A549 (cell line): ENCODE measurements around the gene SHMT2.

Experiments
- CEBPB ChIP-seq, 2 experiments: fragments of >200 bp in 1 of 2; sonication (Bioruptor Twin) in 1 of 2; formaldehyde crosslinking in 1 of 2; IDR thresholded peaks; 2 replicates each; pipeline ENCODE4 v1.6.1; 2012 to 2016
- EP300 ChIP-seq, 2 experiments: fragments of >200 bp; sonication (Bioruptor Twin); formaldehyde crosslinking; IDR thresholded peaks; 2 replicates in 1 of 2; 3 replicates in 1 of 2; pipeline ENCODE4 v1.6.1; 2016 to 2017
- ESRRA ChIP-seq: fragments of 150-350 bp; IDR thresholded peaks from 2 replicates; pipeline ENCODE4 v1.6.1; 2014; ENCODE audit warnings: mild to moderate bottlenecking, low read length, borderline replicate concordance
- HDAC2 ChIP-seq: fragments of 200-600 bp; sonication (generic); IDR thresholded peaks from 2 replicates; pipeline ENCODE4 v1.6.1; 2016
- HOXB5 ChIP-seq: fragments of 250-450 bp; sonication (Bioruptor Pico); IDR thresholded peaks from 2 replicates; pipeline ENCODE4 v1.5.0; 2020; ENCODE audit warnings: mild to moderate bottlenecking, moderate library complexity
- POLR2A ChIP-seq: IDR thresholded peaks from 2 replicates; pipeline ENCODE4 v1.6.1; 2012; ENCODE audit warnings: mild to moderate bottlenecking, low read length
- POLR2AphosphoS2 ChIP-seq: conservative IDR thresholded peaks from 2 replicates; pipeline ENCODE4 v1.6.1; 2012; ENCODE audit warnings: low read length, improper control_type of control experiment, inconsistent platforms
- RNF2 ChIP-seq: fragments of 200-600 bp; sonication (generic); IDR thresholded peaks from 2 replicates; pipeline ENCODE4 v1.6.1; 2016; ENCODE audit warnings: low read depth, mild to moderate bottlenecking, antibody characterized with exemption, moderate library complexity, borderline replicate concordance
- SMC3 ChIP-seq: fragments of >200 bp; sonication (Bioruptor Twin); formaldehyde crosslinking; IDR thresholded peaks from 3 replicates; pipeline ENCODE4 v1.6.1; 2018; ENCODE audit warnings: inconsistent platforms
- ZNF302 ChIP-seq: fragments of 250-450 bp; sonication (Bioruptor Pico); IDR thresholded peaks from 2 replicates; pipeline ENCODE4 v1.9.0; 2021; ENCODE audit warnings: inconsistent platforms, mild to moderate bottlenecking, moderate library complexity
- TF ChIP-seq, protein P1 (sequence below): fragments of >200 bp; sonication (Bioruptor Twin); formaldehyde crosslinking; IDR thresholded peaks from 3 replicates; pipeline ENCODE4 v1.5.1; 2016
- TF ChIP-seq, protein P2 (sequence below): IDR thresholded peaks from 2 replicates; pipeline ENCODE4 v1.6.1; 2012; ENCODE audit warnings: low read depth, borderline replicate concordance

DNA sequence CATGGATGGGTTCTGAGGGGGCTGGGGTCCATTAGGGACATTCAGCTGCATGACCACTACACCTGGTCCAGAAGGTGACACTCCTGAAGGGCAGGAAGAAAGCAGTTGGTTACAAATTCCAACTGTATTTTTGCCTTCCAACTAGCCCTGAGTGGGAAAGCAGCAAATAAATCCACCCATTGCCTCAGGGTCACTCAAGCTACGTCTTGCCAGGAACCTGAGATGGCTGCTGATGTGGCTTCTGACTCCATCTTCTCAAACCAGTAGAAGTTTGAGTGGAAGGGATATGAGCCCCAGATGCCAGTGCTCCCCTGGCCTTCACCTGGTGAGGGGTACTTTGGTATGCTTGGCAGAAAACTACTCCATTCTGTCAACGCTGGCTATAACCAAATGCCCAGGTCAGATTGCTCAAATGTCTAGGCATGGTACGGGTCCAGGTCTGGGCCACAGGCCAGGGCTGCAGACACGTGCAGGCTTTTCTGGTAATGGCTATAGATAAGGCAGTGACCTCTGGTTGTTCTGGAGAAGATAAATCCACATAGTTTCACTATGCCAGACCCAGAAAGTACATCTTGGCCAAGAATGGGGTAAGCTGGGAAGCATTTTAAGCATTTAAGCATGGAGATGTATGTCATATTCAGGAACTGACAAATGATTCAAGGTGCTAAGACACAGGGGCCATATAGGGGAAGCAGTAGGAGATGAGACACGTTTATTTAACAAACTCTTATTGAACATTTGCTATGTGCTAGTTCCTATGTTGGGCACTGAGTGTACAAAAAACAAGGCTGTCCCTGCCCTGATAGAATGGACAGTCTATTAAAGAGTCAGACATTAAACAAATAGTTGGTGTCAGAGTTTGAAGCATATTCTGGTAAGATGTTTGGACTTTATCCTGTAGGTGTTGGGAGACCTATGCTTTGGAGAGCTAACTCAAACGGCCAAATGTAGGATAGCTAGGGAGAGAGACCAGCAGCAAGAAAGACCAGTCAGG, 29.8 kb downstream of the SHMT2 start:
- TF ChIP-seq, protein P1, sequence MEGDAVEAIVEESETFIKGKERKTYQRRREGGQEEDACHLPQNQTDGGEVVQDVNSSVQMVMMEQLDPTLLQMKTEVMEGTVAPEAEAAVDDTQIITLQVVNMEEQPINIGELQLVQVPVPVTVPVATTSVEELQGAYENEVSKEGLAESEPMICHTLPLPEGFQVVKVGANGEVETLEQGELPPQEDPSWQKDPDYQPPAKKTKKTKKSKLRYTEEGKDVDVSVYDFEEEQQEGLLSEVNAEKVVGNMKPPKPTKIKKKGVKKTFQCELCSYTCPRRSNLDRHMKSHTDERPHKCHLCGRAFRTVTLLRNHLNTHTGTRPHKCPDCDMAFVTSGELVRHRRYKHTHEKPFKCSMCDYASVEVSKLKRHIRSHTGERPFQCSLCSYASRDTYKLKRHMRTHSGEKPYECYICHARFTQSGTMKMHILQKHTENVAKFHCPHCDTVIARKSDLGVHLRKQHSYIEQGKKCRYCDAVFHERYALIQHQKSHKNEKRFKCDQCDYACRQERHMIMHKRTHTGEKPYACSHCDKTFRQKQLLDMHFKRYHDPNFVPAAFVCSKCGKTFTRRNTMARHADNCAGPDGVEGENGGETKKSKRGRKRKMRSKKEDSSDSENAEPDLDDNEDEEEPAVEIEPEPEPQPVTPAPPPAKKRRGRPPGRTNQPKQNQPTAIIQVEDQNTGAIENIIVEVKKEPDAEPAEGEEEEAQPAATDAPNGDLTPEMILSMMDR: no peak
- TF ChIP-seq POLR2AphosphoS2: no peak
- TF ChIP-seq EP300 (IDR thresholded peaks at IDR 0.05): no peak
- no peak for TF ChIP-seq ESRRA
- TF ChIP-seq HOXB5: no peak
- TF ChIP-seq, protein P2, sequence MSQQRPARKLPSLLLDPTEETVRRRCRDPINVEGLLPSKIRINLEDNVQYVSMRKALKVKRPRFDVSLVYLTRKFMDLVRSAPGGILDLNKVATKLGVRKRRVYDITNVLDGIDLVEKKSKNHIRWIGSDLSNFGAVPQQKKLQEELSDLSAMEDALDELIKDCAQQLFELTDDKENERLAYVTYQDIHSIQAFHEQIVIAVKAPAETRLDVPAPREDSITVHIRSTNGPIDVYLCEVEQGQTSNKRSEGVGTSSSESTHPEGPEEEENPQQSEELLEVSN: no peak
- no peak for TF ChIP-seq SMC3
- no peak for TF ChIP-seq ZNF302
- no peak for TF ChIP-seq POLR2A
- TF ChIP-seq RNF2: no peak
- no peak for TF ChIP-seq CEBPB (IDR thresholded peaks at IDR 0.05)
- no peak for TF ChIP-seq HDAC2
